ENCODE measurements around the gene GALNT15.

GALNT15 gene

GRCh38 chr3:16142350-16143025, 32.0 kb upstream of the GALNT15 start:
- H3K4me3 ChIP-seq (ENCODE audit: low read depth, low read length): no peak overlapping the region
- no peak for DNase-seq (ENCODE audit: low read depth, low spot score)
- no peak for TF ChIP-seq CTCF (IDR thresholded peaks at IDR 0.05; ENCODE audit: low read depth, low read length)
- in situ Hi-C loops (cut with HindIII; ENCODE audit: low sequenced_read_pairs): no loop called here

DNA sequence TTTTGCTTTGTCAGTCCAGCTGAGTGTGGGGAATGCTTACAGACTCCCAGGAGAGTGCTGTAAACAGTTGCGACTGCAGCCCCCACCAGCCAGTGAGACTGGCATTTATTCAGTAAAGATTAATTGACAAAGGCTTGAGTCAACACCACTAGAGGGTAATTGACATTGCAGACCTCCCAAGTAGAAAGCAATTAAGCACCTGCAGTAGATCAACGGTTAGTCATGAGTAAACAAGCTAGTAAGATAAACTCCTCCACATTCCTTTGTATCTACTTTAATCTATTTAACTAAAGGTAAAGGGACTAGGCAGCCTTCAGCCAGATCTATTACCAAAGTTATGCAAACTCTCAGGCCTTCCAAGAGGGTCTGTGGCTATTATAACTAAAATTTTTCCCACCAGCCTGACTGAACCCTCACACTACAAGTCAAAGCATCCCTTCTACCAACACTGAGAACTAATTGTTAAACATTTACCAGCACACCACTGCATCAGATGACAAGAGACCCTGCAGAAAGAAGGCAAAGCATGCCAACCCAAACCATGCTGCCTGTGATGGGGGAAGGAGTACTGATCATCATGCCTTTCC, 30.5 kb upstream of the GALNT15 start:
- DNase-seq (ENCODE audit: low read depth, low spot score): no peak
- H3K4me3 ChIP-seq (ENCODE audit: low read depth, low read length): no peak overlapping the region
- in situ Hi-C loops (cut with HindIII; ENCODE audit: low sequenced_read_pairs): no loop called here
- TF ChIP-seq CTCF (IDR thresholded peaks at IDR 0.05; ENCODE audit: low read depth, low read length): no peak

- H3K4me3 ChIP-seq (ENCODE audit: low read depth, low read length): no peak overlapping the region
- no peak for DNase-seq (ENCODE audit: low read depth, low spot score)
- TF ChIP-seq CTCF (IDR thresholded peaks at IDR 0.05; ENCODE audit: low read depth, low read length): no peak
- in situ Hi-C loops (cut with HindIII; ENCODE audit: low sequenced_read_pairs): no loop called here
Observed at GRCh38 chr3:16145176-16145575, 29.3 kb upstream of the GALNT15 start.

DNA sequence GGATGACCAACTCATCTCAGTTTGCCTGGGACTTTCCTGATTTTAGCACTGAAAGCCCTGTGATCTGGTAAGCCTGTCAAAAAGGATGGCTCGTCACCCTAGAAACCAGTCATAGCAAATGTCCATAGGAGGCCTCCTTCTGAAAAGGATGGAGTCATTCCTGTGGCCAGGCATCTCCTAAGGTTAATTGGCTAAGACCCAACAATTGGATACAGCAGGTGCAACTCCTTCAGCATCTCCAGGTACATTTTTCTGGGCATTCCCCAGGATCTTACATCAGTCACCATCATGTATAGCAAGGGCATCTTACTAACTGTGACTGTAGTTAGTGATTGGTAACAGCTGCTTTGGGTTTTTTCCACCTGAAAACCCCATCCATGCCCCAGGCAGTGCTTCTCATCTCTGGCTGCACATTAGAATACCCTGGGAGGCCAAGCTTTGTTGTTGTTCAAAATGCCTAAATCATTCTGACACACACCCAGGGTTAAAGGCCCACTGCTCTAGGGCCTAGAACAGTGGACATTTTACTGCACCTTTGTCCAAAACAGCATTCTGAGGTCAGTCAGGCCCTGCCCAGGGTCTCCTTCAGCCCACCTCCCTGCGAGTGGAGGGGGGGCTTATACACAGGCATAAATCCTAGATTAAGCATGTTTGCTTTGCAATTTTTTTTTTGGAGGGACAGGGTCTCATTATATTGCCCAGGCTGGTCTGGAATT, 28.3 kb upstream of the GALNT15 start:
- in situ Hi-C loops (cut with HindIII; ENCODE audit: low sequenced_read_pairs): no loop called here
- no peak for DNase-seq (ENCODE audit: low read depth, low spot score)
- no peak for TF ChIP-seq CTCF (IDR thresholded peaks at IDR 0.05; ENCODE audit: low read depth, low read length)
- H3K4me3 ChIP-seq (ENCODE audit: low read depth, low read length): no peak overlapping the region

- no peak for TF ChIP-seq CTCF (IDR thresholded peaks at IDR 0.05; ENCODE audit: low read depth, low read length)
- peak; percentile 53 for DNase-seq (ENCODE audit: low read depth, low spot score)
- in situ Hi-C loops (cut with HindIII; ENCODE audit: low sequenced_read_pairs): no loop called here
- H3K4me3 ChIP-seq (ENCODE audit: low read depth, low read length): no peak overlapping the region
Observed at GRCh38 chr3:16147220-16147994, 27.1 kb upstream of the GALNT15 start.

- no peak for TF ChIP-seq CTCF (IDR thresholded peaks at IDR 0.05; ENCODE audit: low read depth, low read length)
- in situ Hi-C loops (cut with HindIII; ENCODE audit: low sequenced_read_pairs): no loop called here
- no peak overlapping the region for H3K4me3 ChIP-seq (ENCODE audit: low read depth, low read length)
- DNase-seq (ENCODE audit: low read depth, low spot score): no peak
Observed at GRCh38 chr3:16148213-16148612, 26.3 kb upstream of the GALNT15 start.
